ENCODE results near the gene LRRK1. TPM values are rescaled to one million over a fixed set of nuclear protein-coding genes. Genes with fewer than 3 reads are reported as not detected.

The LRRK1 gene
- total and polyA plus RNA-seq, 2 of the 13 experiments (the other 11 are each of a cell fraction or from before 2014, with no cell fraction given) = 0.13 to 1.2 TPM

- Histone ChIP-seq H3K9ac (ENCODE audit: insufficient read depth, low read depth, low read length) (peak overlapping the region; percentile 96), H3K4me1 (ENCODE audit: insufficient read depth, low read length) (peaks cover 86% of the 10 kb centered on the region), H4K20me1 (ENCODE audit: insufficient read depth, low read length) (no peaks in the 10 kb centered on the region), H3K4me2 (ENCODE audit: low read depth, low read length) (peak overlapping the region; percentile 95), H3K4me3 (replicated peaks in 1 of 3; ENCODE audit: insufficient read depth in 1 of 3, low read depth in 2 of 3, low read length in 3 of 3) (peak overlapping the region; percentile 11 to 62 (median 28); a peak in 5 of 6 replicates), H2AFZ (ENCODE audit: low read length) (no peak overlapping the region), H3K36me3 (replicated peaks in 1 of 2; ENCODE audit: control insufficient read depth in 1 of 2, insufficient read depth in 2 of 2, low read length in 2 of 2) (no peaks in the 10 kb centered on the region; a peak in 1 of 5 replicates), H3K9me3 (ENCODE audit: low read length) (no peaks in the 10 kb centered on the region), H3K27me3 (ENCODE audit: control insufficient read depth in 1 of 2, insufficient read depth in 2 of 2, low read length in 2 of 2) (no peaks in the 10 kb centered on the region), H3K79me2 (ENCODE audit: insufficient read depth, low read length) (no peaks in the 10 kb centered on the region), H3K27ac (ENCODE audit: extremely low read length, insufficient read depth, low read length) (peak overlapping the region; percentile 96)
- CTCF ChIA-PET (ENCODE audit: low intra/inter-chr PET ratio, low total read pairs) = interaction anchor here (1.3 kb wide), 1 partner anchor 53 kb away, joined by 3 read pairs; no protein-coding TSS in a partner anchor
- DNase-seq (ENCODE audit: low spot score) (no peak), FAIRE-seq (no peak), ATAC-seq (peak; percentile 1; the same call in 2 of the 3 replicates)
- POLR2A ChIA-PET = interaction anchor here (1.0 to 3.3 kb wide), 5 partner anchors 9 to 176 kb away, joined by 3 to 36 read pairs (median 5); no protein-coding TSS in a partner anchor
- intact Hi-C loops (cut with micrococcal nuclease; ENCODE audit: unreplicated experiment) (loop anchor here (2.0 kb wide), 1 partner anchor 52 kb away; no protein-coding TSS in a partner anchor), in situ Hi-C loops (cut with HindIII; ENCODE audit: extremely low pct_ligation_motif_present, low pct_unique_long_range_greater_than_20kb) (loop anchor here (5.0 kb wide), 1 partner anchor 51 kb away; no protein-coding TSS in a partner anchor)
- WGBS (ENCODE audit: low lambda C conversion rate) = 35% methylated on average over 9 of the region's 11 CpGs
- BruUV-seq (replicated peaks) = no TSS peak
- TF ChIP-seq TCF7 (IDR thresholded peaks at IDR 0.05; ENCODE audit: low read depth) = no peak
- TF ChIP-seq SCMH1 (CRISPR knock-in tag; IDR thresholded peaks at IDR 0.05; ENCODE audit: borderline replicate concordance) = no peak
- TF ChIP-seq, protein P1, sequence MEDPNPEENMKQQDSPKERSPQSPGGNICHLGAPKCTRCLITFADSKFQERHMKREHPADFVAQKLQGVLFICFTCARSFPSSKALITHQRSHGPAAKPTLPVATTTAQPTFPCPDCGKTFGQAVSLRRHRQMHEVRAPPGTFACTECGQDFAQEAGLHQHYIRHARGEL (CRISPR knock-in tag; IDR thresholded peaks at IDR 0.05) = 0 out of 2 replicates have a peak, but pooled peaks have one; percentile 17
- TF ChIP-seq, protein P2, sequence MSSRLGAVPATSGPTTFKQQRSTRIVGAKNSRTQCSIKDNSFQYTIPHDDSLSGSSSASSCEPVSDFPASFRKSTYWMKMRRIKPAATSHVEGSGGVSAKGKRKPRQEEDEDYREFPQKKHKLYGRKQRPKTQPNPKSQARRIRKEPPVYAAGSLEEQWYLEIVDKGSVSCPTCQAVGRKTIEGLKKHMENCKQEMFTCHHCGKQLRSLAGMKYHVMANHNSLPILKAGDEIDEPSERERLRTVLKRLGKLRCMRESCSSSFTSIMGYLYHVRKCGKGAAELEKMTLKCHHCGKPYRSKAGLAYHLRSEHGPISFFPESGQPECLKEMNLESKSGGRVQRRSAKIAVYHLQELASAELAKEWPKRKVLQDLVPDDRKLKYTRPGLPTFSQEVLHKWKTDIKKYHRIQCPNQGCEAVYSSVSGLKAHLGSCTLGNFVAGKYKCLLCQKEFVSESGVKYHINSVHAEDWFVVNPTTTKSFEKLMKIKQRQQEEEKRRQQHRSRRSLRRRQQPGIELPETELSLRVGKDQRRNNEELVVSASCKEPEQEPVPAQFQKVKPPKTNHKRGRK (CRISPR knock-in tag; IDR thresholded peaks at IDR 0.05) = no peak
- TF ChIP-seq, protein P3, sequence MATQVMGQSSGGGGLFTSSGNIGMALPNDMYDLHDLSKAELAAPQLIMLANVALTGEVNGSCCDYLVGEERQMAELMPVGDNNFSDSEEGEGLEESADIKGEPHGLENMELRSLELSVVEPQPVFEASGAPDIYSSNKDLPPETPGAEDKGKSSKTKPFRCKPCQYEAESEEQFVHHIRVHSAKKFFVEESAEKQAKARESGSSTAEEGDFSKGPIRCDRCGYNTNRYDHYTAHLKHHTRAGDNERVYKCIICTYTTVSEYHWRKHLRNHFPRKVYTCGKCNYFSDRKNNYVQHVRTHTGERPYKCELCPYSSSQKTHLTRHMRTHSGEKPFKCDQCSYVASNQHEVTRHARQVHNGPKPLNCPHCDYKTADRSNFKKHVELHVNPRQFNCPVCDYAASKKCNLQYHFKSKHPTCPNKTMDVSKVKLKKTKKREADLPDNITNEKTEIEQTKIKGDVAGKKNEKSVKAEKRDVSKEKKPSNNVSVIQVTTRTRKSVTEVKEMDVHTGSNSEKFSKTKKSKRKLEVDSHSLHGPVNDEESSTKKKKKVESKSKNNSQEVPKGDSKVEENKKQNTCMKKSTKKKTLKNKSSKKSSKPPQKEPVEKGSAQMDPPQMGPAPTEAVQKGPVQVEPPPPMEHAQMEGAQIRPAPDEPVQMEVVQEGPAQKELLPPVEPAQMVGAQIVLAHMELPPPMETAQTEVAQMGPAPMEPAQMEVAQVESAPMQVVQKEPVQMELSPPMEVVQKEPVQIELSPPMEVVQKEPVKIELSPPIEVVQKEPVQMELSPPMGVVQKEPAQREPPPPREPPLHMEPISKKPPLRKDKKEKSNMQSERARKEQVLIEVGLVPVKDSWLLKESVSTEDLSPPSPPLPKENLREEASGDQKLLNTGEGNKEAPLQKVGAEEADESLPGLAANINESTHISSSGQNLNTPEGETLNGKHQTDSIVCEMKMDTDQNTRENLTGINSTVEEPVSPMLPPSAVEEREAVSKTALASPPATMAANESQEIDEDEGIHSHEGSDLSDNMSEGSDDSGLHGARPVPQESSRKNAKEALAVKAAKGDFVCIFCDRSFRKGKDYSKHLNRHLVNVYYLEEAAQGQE (IDR thresholded peaks at IDR 0.05; ENCODE audit: borderline replicate concordance in 1 of 2, low read depth in 1 of 2, low read length in 2 of 2) = no peak
- 0 out of 2 replicates have a peak, but pooled peaks have one; percentile 0 for TF ChIP-seq MYC (CRISPR knock-in tag; IDR thresholded peaks at IDR 0.05; ENCODE audit: borderline replicate concordance)
- TF ChIP-seq ZNF883 (CRISPR knock-in tag; IDR thresholded peaks at IDR 0.05; ENCODE audit: not compliant biosample characterization) = peak; percentile 22
- TF ChIP-seq AHR (CRISPR knock-in tag; IDR thresholded peaks at IDR 0.05) = no peak
- no peak for TF ChIP-seq REL (CRISPR knock-in tag; conservative IDR thresholded peaks at IDR 0.05)
- TF ChIP-seq ZNF570 (CRISPR knock-in tag; IDR thresholded peaks at IDR 0.05; ENCODE audit: borderline replicate concordance) = no peak
- peak; percentile 74 for TF ChIP-seq ZNF280B (CRISPR knock-in tag; IDR thresholded peaks at IDR 0.05; ENCODE audit: borderline replicate concordance)
- TF ChIP-seq, protein P4, sequence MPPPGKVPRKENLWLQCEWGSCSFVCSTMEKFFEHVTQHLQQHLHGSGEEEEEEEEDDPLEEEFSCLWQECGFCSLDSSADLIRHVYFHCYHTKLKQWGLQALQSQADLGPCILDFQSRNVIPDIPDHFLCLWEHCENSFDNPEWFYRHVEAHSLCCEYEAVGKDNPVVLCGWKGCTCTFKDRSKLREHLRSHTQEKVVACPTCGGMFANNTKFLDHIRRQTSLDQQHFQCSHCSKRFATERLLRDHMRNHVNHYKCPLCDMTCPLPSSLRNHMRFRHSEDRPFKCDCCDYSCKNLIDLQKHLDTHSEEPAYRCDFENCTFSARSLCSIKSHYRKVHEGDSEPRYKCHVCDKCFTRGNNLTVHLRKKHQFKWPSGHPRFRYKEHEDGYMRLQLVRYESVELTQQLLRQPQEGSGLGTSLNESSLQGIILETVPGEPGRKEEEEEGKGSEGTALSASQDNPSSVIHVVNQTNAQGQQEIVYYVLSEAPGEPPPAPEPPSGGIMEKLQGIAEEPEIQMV (CRISPR knock-in tag; IDR thresholded peaks at IDR 0.05; ENCODE audit: low read depth) = no peak
- no peak for TF ChIP-seq ISL2 (CRISPR knock-in tag; IDR thresholded peaks at IDR 0.05)
- 0 out of 2 replicates have a peak, but pooled peaks have one; percentile 17 for TF ChIP-seq KMT2B (CRISPR knock-in tag; IDR thresholded peaks at IDR 0.05)
- TF ChIP-seq FOXO1 (CRISPR knock-in tag; IDR thresholded peaks at IDR 0.05) = no peak
Measured at GRCh38 chr15:101068523-101068960, 149.4 kb downstream of the LRRK1 start.
